H1 (cell line): ENCODE data around the gene MYL7. TPM values are rescaled to one million over a fixed set of nuclear protein-coding genes. Genes with fewer than 3 reads are reported as not detected.

Source experiments
- CTCF ChIA-PET: fragments of 300-600 bp; sonication (Branson Sonifier 250); formaldehyde crosslinking; loops from one replicate; lab custom pipeline; 2021; ENCODE audit not compliant: partially characterized antibody; lab: Charles Lee
- POLR2A ChIA-PET: fragments of 300-600 bp; sonication (Branson Sonifier 250); formaldehyde crosslinking; loops from one replicate; lab custom pipeline; 2021; ENCODE audit warnings: inconsistent platforms; ENCODE audit not compliant: partially characterized antibody; lab: Charles Lee
- DNase-seq, 2 experiments: peaks; one replicate each; pipeline versions ENCODE4 v3.0.0 to v3.0.0-alpha.2; 2010 to 2022; ENCODE audit warnings: low spot score in 2 of 2, low read depth in 1 of 2, mixed read lengths in 1 of 2
- FAIRE-seq: peaks from 2 replicates; lab custom pipeline; 2011; peaks lifted over from hg19 to GRCh38; lab: Jason Lieb, UNC
- H2AFZ ChIP-seq: 2 replicates; pipeline ENCODE4 v1.8.1; 2012; ENCODE audit warnings: low read length, inconsistent platforms
- H2AK5ac ChIP-seq: 2 replicates; pipeline ENCODE4 v1.6.1; 2013; ENCODE audit warnings: low read depth, low read length
- H2BK120ac ChIP-seq: replicated peaks from 2 replicates; pipeline ENCODE3; 2013; ENCODE audit warnings: low read depth, low read length, inconsistent platforms
- H2BK12ac ChIP-seq: 2 replicates; pipeline ENCODE4 v1.6.1; 2013; ENCODE audit warnings: low read depth, low read length
- H2BK15ac ChIP-seq: 2 replicates; pipeline ENCODE4 v1.6.1; 2013; ENCODE audit warnings: low read length
- H2BK20ac ChIP-seq: 2 replicates; pipeline ENCODE4 v1.6.1; 2013; ENCODE audit warnings: low read length
- H2BK5ac ChIP-seq: 2 replicates; pipeline ENCODE4 v1.6.1; 2013; ENCODE audit warnings: low read depth, low read length
- H3K14ac ChIP-seq: 2 replicates; pipeline ENCODE4 v1.6.1; 2013; ENCODE audit warnings: inconsistent platforms; ENCODE audit not compliant: insufficient read length
- H3K18ac ChIP-seq: 2 replicates; pipeline ENCODE4 v1.6.1; 2013; ENCODE audit warnings: low read length; ENCODE audit errors: extremely low read depth
- H3K23ac ChIP-seq: 2 replicates; pipeline ENCODE4 v1.6.1; 2013; ENCODE audit warnings: inconsistent platforms; ENCODE audit not compliant: insufficient read length
- H3K23me2 ChIP-seq: 2 replicates; pipeline ENCODE4 v1.6.1; 2013; ENCODE audit warnings: low read depth, low read length
- H3K27ac ChIP-seq: 2 replicates; pipeline ENCODE4 v1.6.1; 2011; ENCODE audit warnings: low read depth, low read length, inconsistent platforms
- H3K27me3 ChIP-seq, 4 experiments: replicated peaks in 1 of 4; 1 replicate in 1 of 4; 2 replicates in 3 of 4; pipeline versions ENCODE4 v1.6.1 to v1.8.1; 2011 to 2013; ENCODE audit warnings: low read length in 3 of 4, mild to moderate bottlenecking in 3 of 4, inconsistent platforms in 2 of 4, mixed read lengths in 2 of 4, moderate library complexity in 1 of 4; ENCODE audit not compliant: control insufficient read depth in 3 of 4, insufficient read depth in 3 of 4; ENCODE audit errors: extremely low read depth in 1 of 4
- H3K36me3 ChIP-seq, 4 experiments: 2 replicates each; pipeline versions ENCODE4 v1.6.1 to v1.8.1; 2011 to 2013; ENCODE audit warnings: mild to moderate bottlenecking in 4 of 4, low read length in 3 of 4, moderate library complexity in 2 of 4, control low read depth in 1 of 4, inconsistent platforms in 1 of 4; ENCODE audit not compliant: insufficient read depth in 4 of 4, control insufficient read depth in 2 of 4
- H3K4ac ChIP-seq: replicated peaks from 2 replicates; pipeline ENCODE3; 2013; ENCODE audit warnings: low read length, low read depth, mixed read lengths, inconsistent platforms; ENCODE audit not compliant: insufficient read length
- H3K4me1 ChIP-seq, 4 experiments: replicated peaks in 1 of 4; 1 replicate in 1 of 4; 2 replicates in 3 of 4; pipeline versions ENCODE4 v1.6.1 to v1.8.1; 2011 to 2013; ENCODE audit warnings: low read length in 3 of 4, inconsistent platforms in 2 of 4, mixed read lengths in 1 of 4; ENCODE audit not compliant: insufficient read depth in 4 of 4, control insufficient read depth in 3 of 4
- H3K4me2 ChIP-seq, 2 experiments: 2 replicates each; pipeline versions ENCODE4 v1.6.1 to v1.8.1; 2011 to 2013; ENCODE audit warnings: low read depth in 2 of 2, low read length in 2 of 2, control low read depth in 1 of 2, inconsistent platforms in 1 of 2, mild to moderate bottlenecking in 1 of 2; ENCODE audit not compliant: insufficient read depth in 1 of 2
- H3K4me3 ChIP-seq, 4 experiments: fragments of 200-600, 300-600 bp in 1 of 4; sonication (generic), shearing (Covaris generic), sonication (Bioruptor Twin) in 1 of 4; 2 replicates each; pipeline versions ENCODE4 v1.5.1 to v1.8.1; 2011 to 2016; ENCODE audit warnings: low read length in 4 of 4, low read depth in 3 of 4, control low read depth in 2 of 4, inconsistent platforms in 2 of 4, mild to moderate bottlenecking in 2 of 4, mixed read lengths in 1 of 4, moderate library complexity in 1 of 4; ENCODE audit not compliant: insufficient read depth in 2 of 4; ENCODE audit errors: extremely low read depth in 1 of 4
- H3K56ac ChIP-seq: replicated peaks from 2 replicates; pipeline ENCODE3; 2013; ENCODE audit warnings: low read depth, mild to moderate bottlenecking, mixed read lengths, low read length, inconsistent platforms; ENCODE audit not compliant: insufficient read length
- H3K79me1 ChIP-seq: 2 replicates; pipeline ENCODE4 v1.6.1; 2013; ENCODE audit warnings: low read depth, low read length, control low read depth
- H3K79me2 ChIP-seq, 2 experiments: 2 replicates each; pipeline versions ENCODE4 v1.6.1 to v1.8.1; 2012 to 2013; ENCODE audit warnings: low read length in 2 of 2, mild to moderate bottlenecking in 2 of 2, inconsistent platforms in 1 of 2; ENCODE audit not compliant: insufficient read depth in 2 of 2, control insufficient read depth in 1 of 2
- H3K9ac ChIP-seq, 4 experiments: replicated peaks in 1 of 4; 1 replicate in 1 of 4; 2 replicates in 3 of 4; pipeline versions ENCODE4 v1.6.1 to v1.8.1; 2011 to 2013; ENCODE audit warnings: low read depth in 3 of 4, low read length in 3 of 4, control low read depth in 2 of 4, mild to moderate bottlenecking in 2 of 4, moderate library complexity in 2 of 4, inconsistent platforms in 1 of 4; ENCODE audit errors: extremely low read depth in 1 of 4
- H3K9me3 ChIP-seq, 2 experiments: 2 replicates each; pipeline versions ENCODE4 v1.6.1 to v1.8.1; 2012 to 2013; ENCODE audit warnings: mild to moderate bottlenecking in 2 of 2, moderate library complexity in 2 of 2, control low read depth in 1 of 2, inconsistent platforms in 1 of 2, low read depth in 1 of 2, low read length in 1 of 2, mixed read lengths in 1 of 2; ENCODE audit not compliant: insufficient read depth in 2 of 2
- H4K20me1 ChIP-seq, 2 experiments: replicated peaks in 1 of 2; 2 replicates each; pipeline versions ENCODE3 to v1.8.1; 2011 to 2013; ENCODE audit warnings: inconsistent platforms in 2 of 2, low read length in 2 of 2, mild to moderate bottlenecking in 1 of 2; ENCODE audit not compliant: insufficient read depth in 2 of 2, control insufficient read depth in 1 of 2
- H4K5ac ChIP-seq: 2 replicates; pipeline ENCODE4 v1.6.1; 2013; ENCODE audit warnings: low read length, low read depth, mixed read lengths, inconsistent platforms; ENCODE audit not compliant: insufficient read length
- H4K8ac ChIP-seq: 2 replicates; pipeline ENCODE4 v1.8.0; 2013; ENCODE audit warnings: mild to moderate bottlenecking, moderate library complexity, low read length, inconsistent platforms; ENCODE audit not compliant: insufficient read depth; ENCODE audit errors: extremely low read depth
- H4K91ac ChIP-seq: replicated peaks from 2 replicates; pipeline ENCODE3; 2013; ENCODE audit warnings: low read length, mixed read lengths, inconsistent platforms; ENCODE audit not compliant: insufficient read length
- CBX5 ChIP-seq: fragments of 300-800, 300-1000 bp; sonication (generic); IDR thresholded peaks from 2 replicates; pipeline ENCODE4 v1.7.1; 2016; ENCODE audit warnings: antibody characterized with exemption, low read length, low read depth
- CBX8 ChIP-seq: fragments of 300-800, 300-1000 bp; sonication (generic); IDR thresholded peaks from 2 replicates; pipeline ENCODE4 v1.7.1; 2016; ENCODE audit warnings: low read depth, low read length, borderline replicate concordance
- CHD2 ChIP-seq: IDR thresholded peaks from 2 replicates; pipeline ENCODE4 v1.6.1; 2012; ENCODE audit warnings: low read length, improper control_type of control experiment
- FOSL1 ChIP-seq: IDR thresholded peaks from 2 replicates; pipeline ENCODE4 v1.6.1; 2011; ENCODE audit warnings: mild to moderate bottlenecking, low read depth, low read length, moderate library complexity; ENCODE audit not compliant: insufficient read depth
- JUN ChIP-seq: IDR thresholded peaks from 2 replicates; pipeline ENCODE4 v1.6.1; 2011; ENCODE audit warnings: low read depth, mild to moderate bottlenecking, improper control_type of control experiment, low read length
- KDM1A ChIP-seq: fragments of 200-600, 300-600 bp; sonication (generic); IDR thresholded peaks from 2 replicates; pipeline ENCODE4 v1.7.1; 2016; ENCODE audit warnings: mild to moderate bottlenecking, low read length, borderline replicate concordance
- KDM4A ChIP-seq: IDR thresholded peaks from one replicate; pipeline ENCODE4 v1.7.1; 2012; ENCODE audit warnings: low read depth, mild to moderate bottlenecking, moderate library complexity, low read length, inconsistent platforms; ENCODE audit not compliant: severe bottlenecking
- SUZ12 ChIP-seq: fragments of 200-600 bp; sonication (generic); IDR thresholded peaks from 2 replicates; pipeline ENCODE4 v1.6.1; 2012; ENCODE audit warnings: mild to moderate bottlenecking, inconsistent platforms, low read length, moderate library complexity, mixed read lengths
- TEAD4 ChIP-seq: IDR thresholded peaks from 2 replicates; pipeline ENCODE4 v1.6.1; 2012; ENCODE audit warnings: low read depth, low read length, inconsistent platforms, mixed read lengths
- WGBS, 2 experiments: shearing (Covaris generic) in 1 of 2; methylation state at CpG; one replicate each; pipeline versions ENCODE4 v1.1.6 to v1.1.7; 2013 to 2015; ENCODE audit warnings: low lambda C conversion rate in 2 of 2, mixed read lengths in 2 of 2, inconsistent platforms in 1 of 2, low coverage in 1 of 2, missing lambda C conversion rate in 1 of 2; ENCODE audit not compliant: insufficient replicate concordance in 2 of 2, insufficient coverage in 1 of 2, insufficient read length in 1 of 2; ENCODE audit errors: extremely low coverage in 1 of 2, missing lambda C conversion rate in 1 of 2; 5-methylcytosine and 5-hydroxymethylcytosine counted together
- polyA plus RNA-seq, 7 experiments: library from polyadenylated mRNA; depleted of rRNA in 3 of 7; stranded (reverse) in 5 of 7; unstranded in 2 of 7; fragments of >200 nt in 5 of 7; fragments of 200-250 nt in 2 of 7; gene quantifications; 1 replicate in 5 of 7; 2 replicates in 1 of 7; 4 replicates in 1 of 7; pipeline versions ENCODE4 v1.2.1 to v1.2.3, GENCODE V29; 2011 to 2013; ENCODE audit warnings: missing spikeins in 2 of 7, mixed read lengths in 2 of 7
- total RNA-seq: library from RNA; stranded (reverse); fragmentation: NEBNext Ultra II Directional; extraction: Animal tissue kit (Norgen Biotek cat#: 25700); gene quantifications from 2 replicates; pipeline ENCODE4 v1.2.1, GENCODE V29; 2021
- TF ChIP-seq, protein P1 (sequence below): IDR thresholded peaks from 2 replicates; pipeline ENCODE4 v1.6.1; 2011; ENCODE audit warnings: low read depth, mild to moderate bottlenecking, low read length; ENCODE audit not compliant: insufficient read depth
- TF ChIP-seq, protein P2 (sequence below): IDR thresholded peaks from 2 replicates; pipeline ENCODE4 v1.6.1; 2012; ENCODE audit warnings: inconsistent platforms

The MYL7 gene
- total and polyA plus RNA-seq, 2 of the 8 experiments (the other 6 are each of a cell fraction or from before 2014, with no cell fraction given), result 3.3 to 3.4 TPM

DNA sequence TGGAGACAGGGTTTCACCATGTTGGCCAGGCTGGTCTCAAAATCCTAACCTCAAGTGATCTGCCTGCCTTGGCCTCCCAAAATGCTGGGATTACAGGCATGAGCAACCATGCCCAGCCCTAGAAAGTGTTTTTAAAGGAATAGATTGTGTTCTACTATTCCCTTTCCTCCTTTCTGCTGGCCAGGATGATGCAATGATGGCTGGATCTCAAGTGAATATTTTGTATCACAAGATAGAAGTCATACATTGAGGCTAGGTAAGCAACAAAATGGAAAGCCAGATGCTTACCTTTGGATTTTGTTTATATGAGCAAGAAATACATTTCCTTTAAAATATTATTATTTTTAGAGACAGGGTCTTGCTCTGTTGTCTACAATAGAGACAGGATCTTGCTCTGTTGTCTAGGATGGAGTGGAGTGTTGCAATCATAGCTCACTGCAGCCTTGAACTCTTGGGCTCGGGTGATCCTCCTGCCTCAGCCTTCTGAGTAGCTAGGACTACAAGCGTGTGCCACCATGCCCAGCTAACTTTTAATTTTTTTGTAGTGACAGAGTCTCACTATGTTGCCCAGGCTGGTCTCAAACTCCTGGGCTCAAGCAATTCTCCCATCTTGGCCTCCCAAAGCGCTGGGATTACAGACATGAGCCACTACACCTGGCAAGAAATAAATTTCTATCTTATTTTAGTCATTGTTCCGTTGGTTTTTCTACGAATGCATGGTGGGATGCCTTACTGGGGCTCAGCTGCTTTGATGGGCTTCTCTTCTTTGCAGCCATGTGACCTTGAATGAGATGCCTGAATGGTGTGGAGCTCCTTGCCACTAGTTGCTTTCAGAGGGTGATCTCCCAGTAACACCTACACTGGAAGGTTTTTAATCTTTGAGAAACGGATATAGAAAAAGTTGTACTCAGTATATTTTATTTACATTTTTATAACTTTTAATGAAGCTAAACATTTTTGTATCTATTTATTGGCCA is 42.8 kb downstream of the MYL7 start:
- peaks cover 0 to under 1% (median 0%) of the 10 kb centered on the region in 4 experiments; a peak in 1 of 7 replicates for H3K4me1 ChIP-seq
- no peak overlapping the region for H2AK5ac ChIP-seq
- no peak overlapping the region for H2BK20ac ChIP-seq
- FAIRE-seq, result no peak
- H4K5ac ChIP-seq, result no peak overlapping the region
- no peak overlapping the region for H3K14ac ChIP-seq
- no peak overlapping the region for H2BK15ac ChIP-seq
- no peak overlapping the region for H3K4me2 ChIP-seq
- no peak overlapping the region for H2BK12ac ChIP-seq
- H3K79me1 ChIP-seq, result no peaks in the 10 kb centered on the region
- no peak for DNase-seq
- no peak overlapping the region for H3K27ac ChIP-seq
- no peak overlapping the region for H2BK120ac ChIP-seq
- no peak overlapping the region for H2BK5ac ChIP-seq
- H3K4me3 ChIP-seq, result no peak overlapping the region
- POLR2A ChIA-PET, result interaction anchor here (0.7 to 1.8 kb wide), 4 partner anchors 13 to 34 kb away, joined by 3 to 6 read pairs (median 4); no protein-coding TSS in a partner anchor
- H3K36me3 ChIP-seq, result no peaks in the 10 kb centered on the region
- no peaks in the 10 kb centered on the region for H4K20me1 ChIP-seq
- no peak overlapping the region for H4K91ac ChIP-seq
- no peaks in the 10 kb centered on the region for H3K9me3 ChIP-seq
- WGBS, 2 experiments, result 82% methylated on average over 6 of the region's 6 CpGs; no CpG with 5 or more reads in 1 of the 2 experiments
- H3K23me2 ChIP-seq, result no peaks in the 10 kb centered on the region
- H3K56ac ChIP-seq, result no peak overlapping the region
- H3K18ac ChIP-seq, result no peak overlapping the region
- no peak overlapping the region for H3K23ac ChIP-seq
- CTCF ChIA-PET, result interaction anchor here (0.7 to 3.7 kb wide), 7 partner anchors 10 to 138 kb away, joined by 3 to 17 read pairs (median 3); no protein-coding TSS in a partner anchor
- no peak overlapping the region for H2AFZ ChIP-seq
- H4K8ac ChIP-seq, result no peak overlapping the region
- no peak overlapping the region for H3K9ac ChIP-seq
- H3K27me3 ChIP-seq, result peaks cover 0 to 13% (median 3%) of the 10 kb centered on the region in 4 experiments; a peak in 6 of 7 replicates
- H3K79me2 ChIP-seq, result no peaks in the 10 kb centered on the region
- H3K4ac ChIP-seq, result no peak overlapping the region
- TF ChIP-seq, protein P1, sequence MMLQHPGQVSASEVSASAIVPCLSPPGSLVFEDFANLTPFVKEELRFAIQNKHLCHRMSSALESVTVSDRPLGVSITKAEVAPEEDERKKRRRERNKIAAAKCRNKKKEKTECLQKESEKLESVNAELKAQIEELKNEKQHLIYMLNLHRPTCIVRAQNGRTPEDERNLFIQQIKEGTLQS, result no peak
- TF ChIP-seq CHD2, result no peak
- TF ChIP-seq CBX8, result no peak
- TF ChIP-seq CBX5, result no peak
- no peak for TF ChIP-seq JUN
- TF ChIP-seq SUZ12, result no peak
- no peak for TF ChIP-seq KDM1A
- TF ChIP-seq TEAD4, result no peak
- TF ChIP-seq FOSL1, result no peak
- TF ChIP-seq KDM4A, result no peak
- TF ChIP-seq, protein P2, sequence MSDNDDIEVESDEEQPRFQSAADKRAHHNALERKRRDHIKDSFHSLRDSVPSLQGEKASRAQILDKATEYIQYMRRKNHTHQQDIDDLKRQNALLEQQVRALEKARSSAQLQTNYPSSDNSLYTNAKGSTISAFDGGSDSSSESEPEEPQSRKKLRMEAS, result no peak
